Neural progenitor cell (in vitro differentiated cells): ENCODE measurements around the gene FBXL13. TPM values are rescaled to one million over a fixed set of nuclear protein-coding genes. Genes with fewer than 3 reads are reported as not detected.

Experiments used
- DNase-seq: peaks from one replicate; pipeline ENCODE4 v3.0.0-alpha.2; 2016; ENCODE audit warnings: low spot score
- H2AFZ ChIP-seq: fragments of 200-600 bp; sonication (generic); replicated peaks from 2 replicates; pipeline ENCODE4 v1.6.1; 2016; ENCODE audit warnings: antibody characterized with exemption
- H3F3A ChIP-seq: fragments of 200-600 bp; sonication (generic); 2 replicates; pipeline ENCODE4 v1.6.1; 2016; ENCODE audit warnings: antibody characterized with exemption, low read depth
- H3K27ac ChIP-seq: fragments of 200-600 bp; sonication (generic); 2 replicates; pipeline ENCODE4 v1.5.1; 2016; ENCODE audit warnings: mild to moderate bottlenecking
- H3K27me3 ChIP-seq: fragments of 200-600 bp; sonication (generic); 2 replicates; pipeline ENCODE4 v1.6.1; 2016; ENCODE audit warnings: mild to moderate bottlenecking, moderate library complexity
- H3K36me3 ChIP-seq: fragments of 200-600 bp; sonication (generic); 2 replicates; pipeline ENCODE4 v1.5.1; 2016
- H3K4me1 ChIP-seq: fragments of 200-600 bp; sonication (generic); 2 replicates; pipeline ENCODE4 v1.6.1; 2016; ENCODE audit warnings: mixed run types
- H3K4me2 ChIP-seq: fragments of 200-600 bp; sonication (generic); 2 replicates; pipeline ENCODE4 v1.6.1; 2016
- H3K4me3 ChIP-seq: fragments of 200-600 bp; sonication (generic); 2 replicates; pipeline ENCODE4 v1.5.1; 2016
- H3K79me2 ChIP-seq: fragments of 200-600 bp; sonication (generic); 2 replicates; pipeline ENCODE4 v1.6.1; 2016; ENCODE audit warnings: low read depth
- H3K9ac ChIP-seq: fragments of 200-600 bp; sonication (generic); 2 replicates; pipeline ENCODE4 v1.6.1; 2016
- H3K9me3 ChIP-seq: fragments of 200-600 bp; sonication (generic); 2 replicates; pipeline ENCODE4 v1.5.1; 2016; ENCODE audit warnings: low read depth
- H4K20me1 ChIP-seq: fragments of 200-600 bp; sonication (generic); 2 replicates; pipeline ENCODE4 v1.6.1; 2016; ENCODE audit warnings: low read depth
- H3K27ac Mint-ChIP-seq: 3 replicates; pipeline ENCODE4 v1.8.0; 2021; ENCODE audit warnings: mixed read lengths
- H3K27me3 Mint-ChIP-seq: 2 replicates; pipeline ENCODE4 v1.8.0; 2022; ENCODE audit warnings: low read depth, mild to moderate bottlenecking, inconsistent platforms, moderate library complexity, mixed read lengths; ENCODE audit not compliant: insufficient read depth
- H3K36me3 Mint-ChIP-seq: 3 replicates; pipeline ENCODE4 v1.8.0; 2021; ENCODE audit warnings: mixed read lengths
- H3K4me1 Mint-ChIP-seq: 3 replicates; pipeline ENCODE4 v1.8.0; 2021; ENCODE audit warnings: mixed read lengths
- H3K4me3 Mint-ChIP-seq: 3 replicates; pipeline ENCODE4 v1.8.0; 2021; ENCODE audit warnings: mild to moderate bottlenecking, moderate library complexity, mixed read lengths
- H3K9me3 Mint-ChIP-seq: 3 replicates; pipeline ENCODE4 v1.8.0; 2020; ENCODE audit warnings: mixed read lengths
- EZH2 ChIP-seq: fragments of 200-600 bp; sonication (generic); IDR thresholded peaks from 2 replicates; pipeline ENCODE4 v1.6.1; 2017; ENCODE audit warnings: antibody characterized with exemption, mild to moderate bottlenecking, moderate library complexity
- EZH2phosphoT487 ChIP-seq: fragments of 200-600 bp; sonication (generic); IDR thresholded peaks from 2 replicates; pipeline ENCODE4 v1.6.1; 2017; ENCODE audit warnings: antibody characterized with exemption
- total RNA-seq: library from RNA; depleted of rRNA; stranded (reverse); fragments of >200 nt; gene quantifications from 2 replicates; pipeline ENCODE4 v1.2.3, GENCODE V29; 2015; ENCODE audit warnings: low replicate concordance
- TF ChIP-seq, protein P1 (sequence below): fragments of 200-600 bp; sonication (generic); IDR thresholded peaks from 2 replicates; pipeline ENCODE4 v1.5.1; 2017; ENCODE audit warnings: antibody characterized with exemption, mild to moderate bottlenecking

Gene FBXL13
- total RNA-seq, 1 donor from 2014 or later = 8.2 TPM

- no peak overlapping the region for H3K4me3 ChIP-seq
- Mint-ChIP-seq H3K9me3 (no peaks in the 10 kb centered on the region), H3K4me1 (no peaks in the 10 kb centered on the region), H3K36me3 (no peaks in the 10 kb centered on the region), H3K27me3 (no peaks in the 10 kb centered on the region), H3K4me3 (no peak overlapping the region), H3K27ac (no peak overlapping the region)
- H3K27ac ChIP-seq = no peak overlapping the region
- H3K9ac ChIP-seq = no peak overlapping the region
- H3K9me3 ChIP-seq = no peaks in the 10 kb centered on the region
- no peaks in the 10 kb centered on the region for H3K36me3 ChIP-seq
- H3K27me3 ChIP-seq = no peaks in the 10 kb centered on the region
- H3K4me1 ChIP-seq = no peaks in the 10 kb centered on the region
- H4K20me1 ChIP-seq = no peaks in the 10 kb centered on the region
- H3F3A ChIP-seq = no peaks in the 10 kb centered on the region
- H3K4me2 ChIP-seq = no peak overlapping the region
- H3K79me2 ChIP-seq = no peaks in the 10 kb centered on the region
- no peak for TF ChIP-seq EZH2phosphoT487
- TF ChIP-seq, protein P1, sequence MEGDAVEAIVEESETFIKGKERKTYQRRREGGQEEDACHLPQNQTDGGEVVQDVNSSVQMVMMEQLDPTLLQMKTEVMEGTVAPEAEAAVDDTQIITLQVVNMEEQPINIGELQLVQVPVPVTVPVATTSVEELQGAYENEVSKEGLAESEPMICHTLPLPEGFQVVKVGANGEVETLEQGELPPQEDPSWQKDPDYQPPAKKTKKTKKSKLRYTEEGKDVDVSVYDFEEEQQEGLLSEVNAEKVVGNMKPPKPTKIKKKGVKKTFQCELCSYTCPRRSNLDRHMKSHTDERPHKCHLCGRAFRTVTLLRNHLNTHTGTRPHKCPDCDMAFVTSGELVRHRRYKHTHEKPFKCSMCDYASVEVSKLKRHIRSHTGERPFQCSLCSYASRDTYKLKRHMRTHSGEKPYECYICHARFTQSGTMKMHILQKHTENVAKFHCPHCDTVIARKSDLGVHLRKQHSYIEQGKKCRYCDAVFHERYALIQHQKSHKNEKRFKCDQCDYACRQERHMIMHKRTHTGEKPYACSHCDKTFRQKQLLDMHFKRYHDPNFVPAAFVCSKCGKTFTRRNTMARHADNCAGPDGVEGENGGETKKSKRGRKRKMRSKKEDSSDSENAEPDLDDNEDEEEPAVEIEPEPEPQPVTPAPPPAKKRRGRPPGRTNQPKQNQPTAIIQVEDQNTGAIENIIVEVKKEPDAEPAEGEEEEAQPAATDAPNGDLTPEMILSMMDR = no peak
- no peak for TF ChIP-seq EZH2
- no peak for DNase-seq
- H2AFZ ChIP-seq = no peak overlapping the region
Observed at GRCh38 chr7:102859799-102860125, 214.8 kb downstream of the FBXL13 start.

GRCh38 chr7:102859084-102859798 is 215.4 kb downstream of the FBXL13 start:
- Histone ChIP-seq H3K27me3 (no peaks in the 10 kb centered on the region), H3K9me3 (no peaks in the 10 kb centered on the region), H3K79me2 (no peaks in the 10 kb centered on the region), H3K4me1 (no peaks in the 10 kb centered on the region), H3K27ac (no peak overlapping the region), H3K9ac (no peak overlapping the region), H3K36me3 (no peaks in the 10 kb centered on the region), H3F3A (no peaks in the 10 kb centered on the region), H4K20me1 (no peaks in the 10 kb centered on the region), H3K4me3 (no peak overlapping the region), H2AFZ (no peak overlapping the region), H3K4me2 (no peak overlapping the region)
- no peaks in the 10 kb centered on the region for H3K36me3 Mint-ChIP-seq
- H3K4me1 Mint-ChIP-seq = no peaks in the 10 kb centered on the region
- H3K27ac Mint-ChIP-seq = no peak overlapping the region
- TF ChIP-seq, protein P1 = no peak
- TF ChIP-seq EZH2 (no peak), EZH2phosphoT487 (no peak)
- H3K4me3 Mint-ChIP-seq = no peak overlapping the region
- H3K27me3 Mint-ChIP-seq = no peaks in the 10 kb centered on the region
- DNase-seq = no peak
- H3K9me3 Mint-ChIP-seq = no peaks in the 10 kb centered on the region

DNA sequence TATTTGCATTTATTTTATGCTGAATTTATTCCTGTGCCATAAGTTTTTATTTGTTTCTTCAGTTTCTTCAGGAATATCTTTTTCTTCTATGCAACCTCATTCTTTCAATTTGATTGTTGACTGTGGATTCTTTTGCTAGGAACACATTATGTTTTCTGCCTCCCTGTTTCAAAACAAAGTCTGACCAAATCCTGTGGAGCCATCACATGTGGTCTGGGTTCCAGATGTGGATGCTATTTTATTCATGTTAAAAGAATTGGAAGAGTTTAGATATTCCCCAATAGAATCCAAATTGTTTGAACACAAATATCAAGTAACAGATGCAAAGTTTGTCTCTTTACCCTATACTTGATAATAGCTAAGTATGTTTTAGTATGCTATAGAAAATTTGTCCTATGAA is 218.6 kb downstream of the FBXL13 start:
- Mint-ChIP-seq H3K27ac (no peak overlapping the region), H3K4me3 (no peak overlapping the region), H3K27me3 (no peaks in the 10 kb centered on the region), H3K4me1 (no peaks in the 10 kb centered on the region), H3K36me3 (peaks cover 6% of the 10 kb centered on the region), H3K9me3 (no peaks in the 10 kb centered on the region)
- Histone ChIP-seq H2AFZ (no peak overlapping the region), H3K27ac (no peak overlapping the region), H3K36me3 (no peaks in the 10 kb centered on the region), H3K4me3 (no peak overlapping the region), H3K9me3 (no peaks in the 10 kb centered on the region), H3K4me2 (no peak overlapping the region), H3F3A (no peaks in the 10 kb centered on the region), H3K4me1 (no peaks in the 10 kb centered on the region), H3K9ac (no peak overlapping the region), H4K20me1 (no peaks in the 10 kb centered on the region), H3K27me3 (no peaks in the 10 kb centered on the region), H3K79me2 (no peaks in the 10 kb centered on the region)
- TF ChIP-seq EZH2 = no peak
- TF ChIP-seq, protein P1 = no peak
- TF ChIP-seq EZH2phosphoT487 = no peak
- DNase-seq = no peak
